GM18907 (cell line): ENCODE measurements around the gene ZNF581.

Experiments used
- ATAC-seq: cut with Tn5 transposase; IDR thresholded peaks from one replicate; pipeline ENCODE4 v1.9.1; 2021; ENCODE audit warnings: mild to moderate bottlenecking, moderate library complexity; ENCODE audit not compliant: unreplicated experiment

Gene ZNF581

GRCh38 chr19:55643003-55643886, at the start of gene ZNF581:
Gene ZNF581 (plus strand): TSS chr19:55643649. CDS start chr19:55644572, 923 bp downstream.
- ATAC-seq: peak; percentile 48

- no peak for ATAC-seq
These were observed 48.4 kb upstream of the ZNF581 start for GRCh38 chr19:55594996-55595545.

GRCh38 chr19:55596304-55596703, 47.1 kb upstream of the ZNF581 start:
- no peak for ATAC-seq

GRCh38 chr19:55597501-55597921, 45.9 kb upstream of the ZNF581 start:
- ATAC-seq: no peak

GRCh38 chr19:55598034-55598433, 45.4 kb upstream of the ZNF581 start:
- ATAC-seq: no peak

GRCh38 chr19:55598719-55599467, 44.6 kb upstream of the ZNF581 start:
- ATAC-seq: peak; percentile 57

GRCh38 chr19:55599468-55599841, 44.0 kb upstream of the ZNF581 start, which contains the start of gene FIZ1:
Gene FIZ1 (minus strand): TSS chr19:55599517. CDS start chr19:55597865, 1,652 bp downstream.
- ATAC-seq: peak; percentile 57

GRCh38 chr19:55599842-55600661, 43.4 kb upstream of the ZNF581 start, which contains the start of gene ZNF524:
Gene ZNF524 (plus strand): TSS chr19:55600288. CDS start chr19:55602113, 1,825 bp downstream.
- ATAC-seq: peak; percentile 54

GRCh38 chr19:55600662-55601028, 42.8 kb upstream of the ZNF581 start:
- ATAC-seq: no peak

GRCh38 chr19:55601084-55601483, 42.4 kb upstream of the ZNF581 start:
- ATAC-seq: no peak

- no peak for ATAC-seq
These were observed 41.1 kb upstream of the ZNF581 start for GRCh38 chr19:55602104-55603001.

- ATAC-seq: no peak
These were observed 40.3 kb upstream of the ZNF581 start for GRCh38 chr19:55603115-55603514.

GRCh38 chr19:55603581-55604292, 39.7 kb upstream of the ZNF581 start:
- no peak for ATAC-seq

GRCh38 chr19:55605207-55605636, 38.2 kb upstream of the ZNF581 start:
- peak; percentile 72 for ATAC-seq

GRCh38 chr19:55605637-55606470, 37.6 kb upstream of the ZNF581 start, which contains the start of gene ZNF865:
Gene ZNF865 (plus strand): TSS chr19:55605647. CDS start chr19:55613619, 7,972 bp downstream.
- ATAC-seq: peak; percentile 34

GRCh38 chr19:55606471-55606787, 37.0 kb upstream of the ZNF581 start:
- no peak for ATAC-seq

- ATAC-seq: no peak
These were observed 36.6 kb upstream of the ZNF581 start for GRCh38 chr19:55606817-55607216.

GRCh38 chr19:55609326-55609725, 34.1 kb upstream of the ZNF581 start:
- no peak for ATAC-seq
